HCT116 (cell line): ENCODE data around the gene TP63. TPM values are rescaled to one million over a fixed set of nuclear protein-coding genes. Genes with fewer than 3 reads are reported as not detected.

Source experiments
- ATAC-seq: fragments of 200-7000 bp; cut with Tn5 transposase; 2 replicates; pipeline ENCODE4 v1.9.1; 2020; ENCODE audit warnings: mild to moderate bottlenecking, moderate library complexity
- BruUV-seq: library from RNA; stranded (reverse); fragments of 400-500 nt; replicated peaks from 2 replicates; lab custom pipeline; 2021; lab: Mats Ljungman, UMichigan
- CTCF ChIA-PET: fragments of 300-600 bp; sonication (Branson Sonifier 250); formaldehyde crosslinking; loops from one replicate; lab custom pipeline; 2021; ENCODE audit warnings: antibody characterized with exemption; lab: Charles Lee
- POLR2A ChIA-PET: fragments of 300-600, 350-600 bp; sonication (Branson Sonifier 250); formaldehyde crosslinking; loops from one replicate; lab custom pipeline; 2021; ENCODE audit warnings: antibody characterized with exemption; lab: Charles Lee
- RAD21 ChIA-PET, 2 experiments: fragments of 300-600 bp; sonication (Branson Sonifier 250); formaldehyde crosslinking; loops; one replicate each; lab custom pipeline; 2023; ENCODE audit warnings: low total read pairs in 2 of 2; ENCODE audit not compliant: uncharacterized antibody in 2 of 2, unreplicated experiment in 2 of 2, low non-redundant PET in 1 of 2; lab: Charles Lee
- DNase-seq: peaks from one replicate; pipeline ENCODE4 v3.0.0-alpha.2; 2010; ENCODE audit warnings: low read depth, low spot score
- H2AFZ ChIP-seq: fragments of 200-600 bp; shearing (Covaris generic), sonication (generic); 2 replicates; pipeline ENCODE4 v1.6.1; 2017; ENCODE audit warnings: low read depth, mixed run types, mixed read lengths, antibody characterized with exemption, low read length; ENCODE audit not compliant: poor library complexity, severe bottlenecking
- H3K27ac ChIP-seq: 2 replicates; pipeline ENCODE4 v1.5.1; 2012; ENCODE audit warnings: low read depth, low read length
- H3K27me3 ChIP-seq: fragments of 200-600 bp; sonication (generic); 2 replicates; pipeline ENCODE4 v1.6.1; 2016; ENCODE audit warnings: mixed run types, low read length, mixed read lengths; ENCODE audit not compliant: insufficient read depth
- H3K36me3 ChIP-seq, 2 experiments: fragments of 200-500 bp in 1 of 2; fragments of 200-600 bp in 1 of 2; sonication (Bioruptor generic) in 1 of 2; sonication (generic) in 1 of 2; 2 replicates each; pipeline versions ENCODE4 v1.5.1 to v1.6.1; 2014 to 2016; ENCODE audit warnings: low read length in 2 of 2, inconsistent platforms in 1 of 2, mixed read lengths in 1 of 2, mixed run types in 1 of 2; ENCODE audit not compliant: insufficient read depth in 2 of 2, control insufficient read depth in 1 of 2
- H3K4me1 ChIP-seq, 2 experiments: fragments of 200-600 bp in 1 of 2; sonication (generic) in 1 of 2; 2 replicates each; pipeline versions ENCODE4 v1.5.1 to v1.6.1; 2012 to 2017; ENCODE audit warnings: low read length in 2 of 2, inconsistent platforms in 1 of 2, mild to moderate bottlenecking in 1 of 2, mixed read lengths in 1 of 2, mixed run types in 1 of 2, moderate library complexity in 1 of 2; ENCODE audit not compliant: insufficient read depth in 2 of 2, control insufficient read depth in 1 of 2
- H3K4me2 ChIP-seq: fragments of 200-600 bp; sonication (generic); 2 replicates; pipeline ENCODE4 v1.6.1; 2017; ENCODE audit warnings: mixed run types, low read length, mixed read lengths
- H3K4me3 ChIP-seq, 2 experiments: fragments of 200-600 bp in 1 of 2; sonication (generic) in 1 of 2; replicated peaks in 1 of 2; 2 replicates each; pipeline ENCODE4 v1.5.1; 2011 to 2016; ENCODE audit warnings: low read length in 2 of 2, control low read depth in 1 of 2, low read depth in 1 of 2, mild to moderate bottlenecking in 1 of 2, mixed read lengths in 1 of 2, mixed run types in 1 of 2
- H3K79me2 ChIP-seq: fragments of 200-600 bp; sonication (generic); 2 replicates; pipeline ENCODE4 v1.6.1; 2017; ENCODE audit warnings: mild to moderate bottlenecking, mixed run types, low read length, moderate library complexity, mixed read lengths; ENCODE audit not compliant: insufficient read depth
- H3K9ac ChIP-seq: fragments of 200-600 bp; sonication (generic); 2 replicates; pipeline ENCODE4 v1.6.1; 2016; ENCODE audit warnings: low read length, mixed read lengths
- H3K9me2 ChIP-seq: fragments of 200-600 bp; sonication (generic), shearing (Covaris generic); 2 replicates; pipeline ENCODE4 v1.6.1; 2017; ENCODE audit warnings: mixed run types, mild to moderate bottlenecking, moderate library complexity; ENCODE audit not compliant: insufficient read depth
- H3K9me3 ChIP-seq, 2 experiments: fragments of 200-500 bp in 1 of 2; fragments of 200-600 bp in 1 of 2; sonication (Bioruptor generic) in 1 of 2; sonication (generic) in 1 of 2; 2 replicates each; pipeline ENCODE4 v1.6.1; 2014 to 2017; ENCODE audit warnings: low read length in 2 of 2, mixed read lengths in 2 of 2, inconsistent platforms in 1 of 2, low read depth in 1 of 2, mild to moderate bottlenecking in 1 of 2, mixed run types in 1 of 2, moderate library complexity in 1 of 2; ENCODE audit not compliant: control insufficient read depth in 1 of 2, insufficient read depth in 1 of 2
- H4K20me1 ChIP-seq: fragments of 200-600 bp; sonication (generic), shearing (Covaris generic); 2 replicates; pipeline ENCODE4 v1.6.1; 2017; ENCODE audit warnings: mixed run types, mild to moderate bottlenecking, moderate library complexity; ENCODE audit not compliant: insufficient read depth
- EGR1 ChIP-seq: IDR thresholded peaks from 2 replicates; pipeline ENCODE4 v1.6.1; 2012; ENCODE audit warnings: low read depth
- ELF1 ChIP-seq: IDR thresholded peaks from 2 replicates; pipeline ENCODE4 v1.6.1; 2012; ENCODE audit warnings: low read depth, borderline replicate concordance
- EZH2phosphoT487 ChIP-seq: fragments of 200-600 bp; IDR thresholded peaks from 2 replicates; pipeline ENCODE4 v1.6.1; 2018; ENCODE audit warnings: antibody characterized with exemption, borderline replicate concordance
- JUND ChIP-seq: IDR thresholded peaks from 2 replicates; pipeline ENCODE4 v1.6.1; 2012
- POLR2A ChIP-seq: IDR thresholded peaks from 2 replicates; pipeline ENCODE4 v1.7.0; 2011; ENCODE audit warnings: borderline replicate concordance; ENCODE audit not compliant: insufficient read depth, insufficient read length; ENCODE audit errors: extremely low read depth
- POLR2AphosphoS5 ChIP-seq: IDR thresholded peaks from 2 replicates; pipeline ENCODE4 v1.6.1; 2011; ENCODE audit warnings: mild to moderate bottlenecking, low read depth, low read length, moderate library complexity
- RAD21 ChIP-seq: IDR thresholded peaks from 2 replicates; pipeline ENCODE4 v1.6.1; 2012; ENCODE audit warnings: low read depth, mild to moderate bottlenecking
- SIN3A ChIP-seq: IDR thresholded peaks from 2 replicates; pipeline ENCODE4 v1.6.1; 2012; ENCODE audit warnings: low read depth
- SP1 ChIP-seq: IDR thresholded peaks from 2 replicates; pipeline ENCODE4 v1.6.1; 2012; ENCODE audit warnings: low read depth
- SRF ChIP-seq: IDR thresholded peaks from 2 replicates; pipeline ENCODE4 v1.6.1; 2012; ENCODE audit warnings: low read depth
- intact Hi-C: fragments of 100-400 bp; cut with micrococcal nuclease; formaldehyde crosslinking; loops from 2 replicates; pipeline ENCODE4 v1.10.0; 2022
- total RNA-seq: library from RNA; stranded (reverse); gene quantifications from one replicate; pipeline ENCODE4 v1.2.1, GENCODE V29; 2021; ENCODE audit not compliant: unreplicated experiment
- TF ChIP-seq, protein P1 (sequence below), 3 experiments: fragments of 200-600 bp in 1 of 3; sonication (generic) in 1 of 3; IDR thresholded peaks in 2 of 3; conservative IDR thresholded peaks in 1 of 3; 2 replicates each; pipeline ENCODE4 v1.5.1; 2012 to 2017; ENCODE audit warnings: low read depth in 2 of 3, low read length in 2 of 3, antibody characterized with exemption in 1 of 3, borderline replicate concordance in 1 of 3, control low read depth in 1 of 3, mild to moderate bottlenecking in 1 of 3, mixed read lengths in 1 of 3, mixed run types in 1 of 3, moderate library complexity in 1 of 3; ENCODE audit not compliant: insufficient read depth in 1 of 3
- TF ChIP-seq, protein P2 (sequence below): IDR thresholded peaks from 2 replicates; pipeline ENCODE4 v1.6.1; 2012; ENCODE audit warnings: low read depth
- TF ChIP-seq, protein P3 (sequence below): IDR thresholded peaks from 2 replicates; pipeline ENCODE4 v1.6.1; 2012
- TF ChIP-seq, protein P4 (sequence below): IDR thresholded peaks from 2 replicates; pipeline ENCODE4 v1.6.1; 2011; ENCODE audit warnings: mild to moderate bottlenecking, low read length, moderate library complexity; ENCODE audit not compliant: insufficient replicate concordance; ENCODE audit errors: extremely low read depth

The TP63 gene
- total RNA-seq, 1 experiment from 2014 or later = not detected

DNA sequence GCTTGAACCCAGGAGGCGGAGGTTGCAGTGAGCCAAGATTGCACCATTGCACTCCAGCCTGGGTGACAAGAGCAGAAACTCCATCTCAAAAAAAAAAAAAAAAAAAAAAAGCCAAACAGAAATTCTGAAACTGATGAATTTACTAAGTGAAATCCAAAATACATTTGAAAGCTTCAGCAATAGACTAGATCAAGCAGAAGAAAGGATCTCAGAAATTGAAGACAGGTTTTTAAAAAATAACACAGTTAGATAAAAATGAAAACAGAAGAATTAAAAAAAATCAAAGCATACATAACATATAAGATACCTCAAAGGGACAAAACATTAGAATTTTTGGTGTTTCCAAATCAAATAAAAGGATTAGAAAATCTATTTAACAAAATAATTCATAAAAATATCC lies 114.4 kb downstream of the TP63 start:
- intact Hi-C loops = no loop called here
- H3K4me3 ChIP-seq = no peak overlapping the region
- ChIA-PET RAD21 (no interaction called here), CTCF (no interaction called here), POLR2A (no interaction called here)
- H3K9me3 ChIP-seq = no peaks in the 10 kb centered on the region
- H3K4me2 ChIP-seq = no peak overlapping the region
- no peaks in the 10 kb centered on the region for H3K79me2 ChIP-seq
- ATAC-seq (no peak), DNase-seq (no peak)
- no peaks in the 10 kb centered on the region for H4K20me1 ChIP-seq
- H3K4me1 ChIP-seq = no peaks in the 10 kb centered on the region
- no TSS peak for BruUV-seq
- no peaks in the 10 kb centered on the region for H3K9me2 ChIP-seq
- H2AFZ ChIP-seq = no peak overlapping the region
- no peaks in the 10 kb centered on the region for H3K36me3 ChIP-seq
- no peak overlapping the region for H3K27ac ChIP-seq
- H3K27me3 ChIP-seq = no peaks in the 10 kb centered on the region
- H3K9ac ChIP-seq = no peak overlapping the region
- TF ChIP-seq POLR2AphosphoS5 (no peak), SIN3A (no peak), RAD21 (no peak), EGR1 (no peak), SP1 (no peak), POLR2A (no peak), EZH2phosphoT487 (no peak), SRF (no peak), JUND (no peak), ELF1 (no peak)
- TF ChIP-seq, protein P1, sequence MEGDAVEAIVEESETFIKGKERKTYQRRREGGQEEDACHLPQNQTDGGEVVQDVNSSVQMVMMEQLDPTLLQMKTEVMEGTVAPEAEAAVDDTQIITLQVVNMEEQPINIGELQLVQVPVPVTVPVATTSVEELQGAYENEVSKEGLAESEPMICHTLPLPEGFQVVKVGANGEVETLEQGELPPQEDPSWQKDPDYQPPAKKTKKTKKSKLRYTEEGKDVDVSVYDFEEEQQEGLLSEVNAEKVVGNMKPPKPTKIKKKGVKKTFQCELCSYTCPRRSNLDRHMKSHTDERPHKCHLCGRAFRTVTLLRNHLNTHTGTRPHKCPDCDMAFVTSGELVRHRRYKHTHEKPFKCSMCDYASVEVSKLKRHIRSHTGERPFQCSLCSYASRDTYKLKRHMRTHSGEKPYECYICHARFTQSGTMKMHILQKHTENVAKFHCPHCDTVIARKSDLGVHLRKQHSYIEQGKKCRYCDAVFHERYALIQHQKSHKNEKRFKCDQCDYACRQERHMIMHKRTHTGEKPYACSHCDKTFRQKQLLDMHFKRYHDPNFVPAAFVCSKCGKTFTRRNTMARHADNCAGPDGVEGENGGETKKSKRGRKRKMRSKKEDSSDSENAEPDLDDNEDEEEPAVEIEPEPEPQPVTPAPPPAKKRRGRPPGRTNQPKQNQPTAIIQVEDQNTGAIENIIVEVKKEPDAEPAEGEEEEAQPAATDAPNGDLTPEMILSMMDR (IDR thresholded peaks at IDR 0.05 in 2 of 3, conservative IDR thresholded peaks at IDR 0.05 in 1 of 3; ENCODE audit: borderline replicate concordance in 1 of 3, insufficient read depth in 1 of 3, low read depth in 2 of 3, low read length in 2 of 3) = no peak
- TF ChIP-seq, protein P2, sequence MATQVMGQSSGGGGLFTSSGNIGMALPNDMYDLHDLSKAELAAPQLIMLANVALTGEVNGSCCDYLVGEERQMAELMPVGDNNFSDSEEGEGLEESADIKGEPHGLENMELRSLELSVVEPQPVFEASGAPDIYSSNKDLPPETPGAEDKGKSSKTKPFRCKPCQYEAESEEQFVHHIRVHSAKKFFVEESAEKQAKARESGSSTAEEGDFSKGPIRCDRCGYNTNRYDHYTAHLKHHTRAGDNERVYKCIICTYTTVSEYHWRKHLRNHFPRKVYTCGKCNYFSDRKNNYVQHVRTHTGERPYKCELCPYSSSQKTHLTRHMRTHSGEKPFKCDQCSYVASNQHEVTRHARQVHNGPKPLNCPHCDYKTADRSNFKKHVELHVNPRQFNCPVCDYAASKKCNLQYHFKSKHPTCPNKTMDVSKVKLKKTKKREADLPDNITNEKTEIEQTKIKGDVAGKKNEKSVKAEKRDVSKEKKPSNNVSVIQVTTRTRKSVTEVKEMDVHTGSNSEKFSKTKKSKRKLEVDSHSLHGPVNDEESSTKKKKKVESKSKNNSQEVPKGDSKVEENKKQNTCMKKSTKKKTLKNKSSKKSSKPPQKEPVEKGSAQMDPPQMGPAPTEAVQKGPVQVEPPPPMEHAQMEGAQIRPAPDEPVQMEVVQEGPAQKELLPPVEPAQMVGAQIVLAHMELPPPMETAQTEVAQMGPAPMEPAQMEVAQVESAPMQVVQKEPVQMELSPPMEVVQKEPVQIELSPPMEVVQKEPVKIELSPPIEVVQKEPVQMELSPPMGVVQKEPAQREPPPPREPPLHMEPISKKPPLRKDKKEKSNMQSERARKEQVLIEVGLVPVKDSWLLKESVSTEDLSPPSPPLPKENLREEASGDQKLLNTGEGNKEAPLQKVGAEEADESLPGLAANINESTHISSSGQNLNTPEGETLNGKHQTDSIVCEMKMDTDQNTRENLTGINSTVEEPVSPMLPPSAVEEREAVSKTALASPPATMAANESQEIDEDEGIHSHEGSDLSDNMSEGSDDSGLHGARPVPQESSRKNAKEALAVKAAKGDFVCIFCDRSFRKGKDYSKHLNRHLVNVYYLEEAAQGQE = no peak
- TF ChIP-seq, protein P3, sequence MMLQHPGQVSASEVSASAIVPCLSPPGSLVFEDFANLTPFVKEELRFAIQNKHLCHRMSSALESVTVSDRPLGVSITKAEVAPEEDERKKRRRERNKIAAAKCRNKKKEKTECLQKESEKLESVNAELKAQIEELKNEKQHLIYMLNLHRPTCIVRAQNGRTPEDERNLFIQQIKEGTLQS = no peak
- TF ChIP-seq, protein P4, sequence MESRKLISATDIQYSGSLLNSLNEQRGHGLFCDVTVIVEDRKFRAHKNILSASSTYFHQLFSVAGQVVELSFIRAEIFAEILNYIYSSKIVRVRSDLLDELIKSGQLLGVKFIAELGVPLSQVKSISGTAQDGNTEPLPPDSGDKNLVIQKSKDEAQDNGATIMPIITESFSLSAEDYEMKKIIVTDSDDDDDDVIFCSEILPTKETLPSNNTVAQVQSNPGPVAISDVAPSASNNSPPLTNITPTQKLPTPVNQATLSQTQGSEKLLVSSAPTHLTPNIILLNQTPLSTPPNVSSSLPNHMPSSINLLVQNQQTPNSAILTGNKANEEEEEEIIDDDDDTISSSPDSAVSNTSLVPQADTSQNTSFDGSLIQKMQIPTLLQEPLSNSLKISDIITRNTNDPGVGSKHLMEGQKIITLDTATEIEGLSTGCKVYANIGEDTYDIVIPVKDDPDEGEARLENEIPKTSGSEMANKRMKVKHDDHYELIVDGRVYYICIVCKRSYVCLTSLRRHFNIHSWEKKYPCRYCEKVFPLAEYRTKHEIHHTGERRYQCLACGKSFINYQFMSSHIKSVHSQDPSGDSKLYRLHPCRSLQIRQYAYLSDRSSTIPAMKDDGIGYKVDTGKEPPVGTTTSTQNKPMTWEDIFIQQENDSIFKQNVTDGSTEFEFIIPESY = no peak
- TF ChIP-seq, all 23 proteins: peak for 0
